AG08396 (cell line): Measurements from ENCODE around the gene TNRC6A.
A peak's percentile ranks its signal among the peaks of the same experiment; 100 is the strongest.
"Not testable (repeated sequence)": the region's sequence is repeated elsewhere in the genome, so short reads cannot be mapped to it uniquely, and the experiment has no call there.

Source experiments
- DNase-seq: peaks from one replicate; pipeline ENCODE4 v3.0.0; 2012; ENCODE audit warnings: low spot score, mixed read lengths

The TNRC6A gene

GRCh38 chr16:24815021-24815420 lies 85.6 kb downstream of the TNRC6A start:
- DNase-seq, result no peak

- DNase-seq, result no peak
Measured at GRCh38 chr16:24816688-24817087, 87.2 kb downstream of the TNRC6A start.

- DNase-seq, result no peak
Measured at GRCh38 chr16:24819462-24820040, 90.1 kb downstream of the TNRC6A start.

GRCh38 chr16:24820522-24820921 lies 91.1 kb downstream of the TNRC6A start:
- no peak for DNase-seq

- no peak for DNase-seq
Measured at GRCh38 chr16:24821129-24821528, 91.7 kb downstream of the TNRC6A start.

- no peak for DNase-seq
Measured at GRCh38 chr16:24822542-24822941, 93.1 kb downstream of the TNRC6A start.

- no peak for DNase-seq
Measured at GRCh38 chr16:24822974-24823373, 93.5 kb downstream of the TNRC6A start.

GRCh38 chr16:24825696-24826095 lies 96.2 kb downstream of the TNRC6A start:
- DNase-seq, result no peak

GRCh38 chr16:24826096-24826690 lies 96.7 kb downstream of the TNRC6A start:
- no peak for DNase-seq

- no peak for DNase-seq
Measured at GRCh38 chr16:24826817-24827566, 97.5 kb downstream of the TNRC6A start.

GRCh38 chr16:24829153-24829552 lies 99.7 kb downstream of the TNRC6A start:
- no peak for DNase-seq

- DNase-seq, result no peak
Measured at GRCh38 chr16:24833352-24833751, 103.9 kb downstream of the TNRC6A start.

GRCh38 chr16:24834459-24835335 lies 105.2 kb downstream of the TNRC6A start:
- DNase-seq, result peak; percentile 60

- no peak for DNase-seq
Measured at GRCh38 chr16:24836836-24837235, 107.4 kb downstream of the TNRC6A start.

GRCh38 chr16:24837969-24838368 lies 108.5 kb downstream of the TNRC6A start:
- DNase-seq, result no peak

- DNase-seq, result peak; percentile 60
Measured at GRCh38 chr16:24838554-24839266, 109.3 kb downstream of the TNRC6A start.

GRCh38 chr16:24839347-24839972 lies 110.0 kb downstream of the TNRC6A start:
- no peak for DNase-seq

- DNase-seq, result no peak
Measured at GRCh38 chr16:24841291-24841690, 111.8 kb downstream of the TNRC6A start.

GRCh38 chr16:24844101-24845030 lies 114.9 kb downstream of the TNRC6A start:
- DNase-seq, result no peak

GRCh38 chr16:24845031-24845365 lies 115.5 kb downstream of the TNRC6A start:
- not testable (repeated sequence) for DNase-seq
